Hematopoietic multipotent progenitor cell treated with erythropoietin and hydrocortisone succinate and interleukin-3 and kit ligand, for 17 days (in vitro differentiated cells): ENCODE data around the gene AGAP1.

ENCODE experiments used
- DNase-seq: peaks from one replicate; pipeline ENCODE4 v3.0.0-alpha.2; 2015; ENCODE audit warnings: low spot score

AGAP1 gene

DNA sequence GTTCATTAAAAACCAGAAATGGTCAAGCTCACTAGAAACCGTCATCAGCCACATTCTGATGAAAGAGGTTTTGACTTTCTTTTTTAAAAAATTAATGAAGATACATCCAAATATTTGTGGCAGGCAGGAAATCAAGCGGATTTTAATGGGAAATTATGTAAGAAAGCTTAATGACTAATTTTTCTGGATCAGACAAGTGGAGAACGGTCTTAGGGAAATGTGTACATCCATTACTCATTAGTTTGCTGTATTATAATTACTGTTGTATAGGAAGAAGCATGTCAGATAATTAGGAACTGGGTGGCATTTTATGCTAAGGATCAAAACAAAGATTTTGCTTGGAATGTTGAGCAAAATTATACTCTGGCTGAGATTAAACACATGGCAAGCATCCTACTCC lies 39.4 kb downstream of the AGAP1 start:
- DNase-seq, result no peak

DNA sequence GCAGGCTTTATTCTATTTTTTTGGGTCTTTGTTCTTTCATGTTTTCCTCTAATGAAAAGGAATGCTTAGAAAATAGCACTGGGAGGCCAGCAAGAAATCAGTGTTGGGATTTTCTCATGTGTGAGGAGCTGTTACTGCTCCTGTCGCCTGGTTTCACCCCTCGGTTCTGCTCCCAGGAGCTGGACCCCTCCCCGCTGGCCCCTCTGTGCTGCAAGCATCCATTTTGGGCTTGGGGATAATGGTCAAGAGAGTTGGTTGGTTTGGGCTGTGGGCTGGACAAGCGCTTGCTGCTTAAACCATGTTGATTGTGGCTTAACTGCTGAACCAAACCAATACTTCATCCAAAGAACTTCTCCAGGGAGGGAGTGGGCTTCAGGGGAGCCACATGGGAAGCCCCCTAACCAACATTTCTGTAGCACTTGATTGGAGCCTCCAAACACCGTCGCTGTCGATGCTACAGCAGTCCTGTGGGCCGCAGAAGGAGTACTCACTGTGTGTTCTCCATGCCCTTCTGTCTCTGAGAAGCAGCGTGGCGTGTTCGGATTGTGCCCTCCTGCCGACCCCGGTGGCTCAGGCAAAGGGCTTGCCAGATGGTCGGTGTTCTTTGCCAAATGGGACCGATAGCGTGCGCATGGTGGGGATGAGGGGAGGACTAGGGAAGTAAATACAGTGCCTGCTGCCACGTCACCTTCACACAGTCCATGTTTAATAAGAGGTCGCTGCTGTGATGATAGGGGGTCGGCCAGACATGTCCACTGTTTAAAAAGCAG lies 40.0 kb downstream of the AGAP1 start:
- no peak for DNase-seq

DNA sequence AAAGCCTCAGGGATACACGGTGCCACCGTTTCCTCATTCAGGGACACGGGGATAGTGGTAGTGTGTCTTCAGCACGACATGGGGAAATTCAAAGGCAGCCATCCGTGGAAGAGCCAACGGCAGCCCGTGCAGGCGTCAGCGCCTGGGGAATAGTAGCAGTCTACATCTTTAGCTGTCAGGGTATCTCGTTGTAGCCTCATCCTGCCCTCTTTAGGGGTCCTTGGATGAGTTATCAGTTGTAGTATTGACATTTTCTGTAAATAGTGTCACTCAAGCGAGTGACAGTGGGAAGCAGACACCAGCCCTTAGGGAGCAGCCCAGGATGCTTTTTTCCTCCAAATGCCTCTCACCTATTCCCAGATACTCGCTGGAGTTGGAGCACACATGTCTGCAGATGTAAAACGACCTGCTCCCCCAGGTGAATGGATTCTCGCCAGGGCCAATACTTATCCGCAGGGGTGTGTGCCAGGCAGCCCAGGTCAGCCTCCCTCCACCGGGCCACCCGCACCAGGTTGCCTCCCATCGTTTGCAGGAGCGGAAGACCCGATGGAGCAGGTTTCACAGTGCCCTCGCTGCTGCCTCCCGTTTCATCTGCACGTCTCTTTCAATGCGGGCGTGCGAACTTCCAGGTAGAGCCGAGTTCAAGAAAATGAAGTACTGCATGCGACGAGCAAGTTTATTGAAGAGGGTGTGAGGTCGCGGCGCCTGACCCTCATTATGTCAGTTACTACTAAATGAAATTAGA lies 41.0 kb downstream of the AGAP1 start:
- DNase-seq, result no peak

DNA sequence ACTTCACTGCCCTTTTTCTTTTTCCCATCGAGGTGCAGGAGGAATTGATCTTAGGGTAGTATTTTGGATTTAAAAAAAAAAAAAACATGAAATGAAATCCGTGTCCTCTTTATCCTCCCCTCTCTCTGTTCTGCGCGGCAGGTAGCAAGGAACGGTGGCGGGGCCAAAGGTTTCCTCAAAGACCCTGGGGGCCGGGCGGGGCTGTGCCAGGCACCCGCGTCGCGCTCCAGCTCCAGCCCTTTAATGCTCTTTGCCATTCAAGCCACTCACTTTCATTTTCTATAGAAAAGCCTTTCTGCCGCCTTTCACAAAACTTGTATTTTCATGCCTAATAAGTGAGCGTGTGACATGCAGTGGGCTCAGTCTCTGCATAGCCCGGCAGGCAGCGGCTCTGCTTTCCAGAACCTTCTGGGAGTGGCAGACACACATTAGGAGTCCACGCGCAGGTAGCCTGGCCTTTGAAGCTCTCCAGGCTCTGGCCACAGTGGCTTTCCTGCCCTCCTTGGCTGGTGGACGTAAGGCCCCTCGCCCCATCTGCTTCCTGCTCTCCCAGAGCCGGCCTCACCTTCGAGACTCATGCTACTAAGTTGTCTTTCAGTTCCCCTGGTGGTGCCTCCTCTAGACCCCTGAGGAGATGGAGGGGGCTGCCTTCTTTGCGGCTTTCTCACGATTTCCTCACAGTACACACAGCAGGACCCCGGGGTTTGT lies 41.7 kb downstream of the AGAP1 start:
- no peak for DNase-seq

DNA sequence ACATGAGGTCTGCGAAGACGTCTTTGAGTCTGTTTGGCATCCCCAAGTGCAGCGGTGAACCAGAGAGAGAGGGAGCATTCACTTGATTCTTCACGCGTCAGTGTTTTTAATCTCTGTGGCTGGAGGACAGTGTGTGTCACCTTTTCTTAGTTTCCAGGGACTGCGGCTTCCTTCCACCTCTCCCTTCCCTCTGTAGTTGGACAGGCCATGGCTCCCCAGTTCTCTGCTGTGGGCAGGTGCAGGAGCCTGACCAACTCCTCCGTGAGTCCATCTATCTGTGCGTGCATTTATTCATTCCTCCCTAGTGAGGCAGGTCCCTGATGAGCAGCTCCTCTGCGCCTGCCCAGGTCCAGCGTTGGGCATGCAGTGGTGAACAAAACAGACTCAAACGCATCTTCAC lies 42.9 kb downstream of the AGAP1 start:
- no peak for DNase-seq

DNA sequence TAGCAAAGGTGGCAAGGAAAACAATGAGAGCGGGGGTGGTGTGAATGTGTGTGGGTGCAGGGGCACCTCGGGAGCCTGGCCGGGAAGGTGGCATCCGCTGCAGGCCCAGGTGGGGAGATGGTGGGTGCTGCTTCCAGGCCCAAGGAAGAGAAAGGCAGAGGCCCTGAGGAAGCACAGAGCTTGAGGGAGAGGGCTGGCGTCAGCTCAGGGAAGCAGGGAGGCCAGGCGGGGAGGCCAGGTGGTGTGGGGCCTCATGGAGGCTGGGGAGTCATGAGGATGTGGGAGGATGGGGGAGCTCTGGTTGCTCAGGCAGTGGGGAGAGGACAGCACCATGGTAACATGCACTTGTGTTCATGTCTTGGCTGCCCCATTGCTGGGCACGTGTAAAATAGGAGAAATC lies 43.3 kb downstream of the AGAP1 start:
- DNase-seq, result no peak

DNA sequence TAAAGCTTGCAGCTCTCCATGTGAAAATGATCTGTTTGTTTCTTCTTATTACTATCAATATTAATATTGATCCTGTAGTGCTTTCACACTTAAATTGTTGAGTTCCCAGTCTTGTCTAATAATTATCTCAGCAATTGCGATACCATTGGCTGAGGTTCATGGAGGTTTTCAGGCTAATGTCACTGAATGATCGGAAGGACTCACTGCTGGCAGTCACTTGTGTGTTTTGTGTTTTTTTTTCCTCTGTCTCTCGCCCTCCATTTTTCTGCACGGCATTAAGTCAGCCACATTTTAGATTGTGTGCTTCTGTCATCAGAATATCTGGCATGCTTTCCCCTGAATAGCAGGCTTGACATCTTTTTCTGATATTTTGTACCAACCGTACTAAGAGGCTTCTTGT lies 43.7 kb downstream of the AGAP1 start:
- DNase-seq, result no peak

DNA sequence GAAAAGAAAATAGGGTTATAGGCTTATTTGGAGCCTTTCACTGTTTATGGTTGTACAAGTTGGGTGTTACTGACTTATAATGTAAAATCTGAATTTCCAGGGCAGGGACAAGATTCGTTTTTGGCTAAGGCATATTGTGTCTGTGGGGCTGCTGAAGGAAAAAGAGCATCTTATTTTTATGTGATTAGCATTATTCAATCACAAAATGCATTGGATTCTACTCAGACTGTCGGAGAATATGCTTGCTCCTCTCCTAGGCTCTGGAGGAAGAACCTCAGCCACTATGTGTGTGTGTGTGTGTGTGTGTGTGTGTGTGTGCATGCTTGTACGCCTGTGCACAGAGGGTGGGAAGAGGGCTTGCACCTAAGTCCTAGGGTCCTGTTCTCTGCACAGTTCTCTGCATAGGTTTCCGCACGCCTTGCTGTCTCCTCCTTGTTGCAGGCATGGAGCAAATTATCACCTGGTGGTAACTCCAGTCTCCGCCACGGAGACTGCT lies 44.3 kb downstream of the AGAP1 start:
- DNase-seq, result no peak

DNA sequence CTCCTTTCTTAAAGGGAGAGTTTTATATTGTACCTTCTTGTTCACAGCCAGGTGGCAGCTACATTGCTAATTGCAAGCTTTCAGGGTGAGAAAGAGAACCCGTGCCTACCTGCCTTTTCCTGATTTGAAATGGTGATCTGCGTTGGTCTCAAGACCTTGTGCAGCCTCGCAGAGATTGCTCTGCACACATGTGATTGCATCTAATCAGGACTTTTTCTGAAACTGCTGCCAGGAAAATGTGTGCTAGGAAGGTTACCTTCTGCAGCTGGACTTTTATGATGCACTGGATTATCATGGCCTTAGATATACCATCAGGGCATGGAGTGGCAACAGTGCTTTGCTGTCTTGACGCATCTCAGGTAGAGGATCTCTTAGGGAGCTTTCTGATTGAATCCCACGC lies 45.1 kb downstream of the AGAP1 start:
- DNase-seq, result no peak

DNA sequence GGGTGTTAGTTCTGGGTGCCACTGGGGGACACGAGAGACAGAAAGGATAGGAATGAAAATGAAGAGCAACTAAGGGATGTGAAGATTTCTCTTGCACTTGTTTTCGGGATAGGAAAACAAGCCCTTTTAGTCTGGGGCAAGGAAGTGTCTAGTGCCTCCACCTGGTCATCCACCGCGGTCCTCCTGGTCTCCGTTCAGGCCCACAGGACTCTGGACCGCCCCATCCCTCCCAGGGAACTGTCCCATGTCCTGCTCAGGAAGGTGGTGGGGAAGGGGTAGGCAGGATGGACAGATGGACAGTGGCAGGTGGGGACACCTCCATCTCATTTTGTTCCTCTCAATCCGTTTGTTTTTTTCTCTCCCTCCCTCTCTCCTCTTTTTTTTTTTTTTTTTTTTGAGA lies 45.9 kb downstream of the AGAP1 start:
- DNase-seq, result no peak

DNA sequence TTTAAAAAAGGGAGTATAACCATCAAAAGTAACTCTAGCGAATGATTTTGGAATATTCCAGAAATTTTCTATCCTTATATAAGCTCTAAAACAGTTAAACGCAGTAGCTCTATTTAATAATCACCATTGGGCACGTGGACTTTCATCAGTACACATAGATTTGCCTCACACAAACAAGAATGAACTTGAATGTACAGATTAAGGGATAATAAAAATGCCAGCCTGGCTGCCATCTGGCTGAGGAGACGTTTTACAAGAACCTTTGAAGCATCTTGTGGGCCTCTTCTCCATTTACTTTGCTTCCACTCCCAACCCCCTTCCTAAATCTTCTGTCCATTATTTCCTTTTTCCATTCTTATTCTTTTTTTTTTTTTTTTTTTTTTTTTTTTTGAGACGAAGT lies 47.2 kb downstream of the AGAP1 start:
- no peak for DNase-seq

DNA sequence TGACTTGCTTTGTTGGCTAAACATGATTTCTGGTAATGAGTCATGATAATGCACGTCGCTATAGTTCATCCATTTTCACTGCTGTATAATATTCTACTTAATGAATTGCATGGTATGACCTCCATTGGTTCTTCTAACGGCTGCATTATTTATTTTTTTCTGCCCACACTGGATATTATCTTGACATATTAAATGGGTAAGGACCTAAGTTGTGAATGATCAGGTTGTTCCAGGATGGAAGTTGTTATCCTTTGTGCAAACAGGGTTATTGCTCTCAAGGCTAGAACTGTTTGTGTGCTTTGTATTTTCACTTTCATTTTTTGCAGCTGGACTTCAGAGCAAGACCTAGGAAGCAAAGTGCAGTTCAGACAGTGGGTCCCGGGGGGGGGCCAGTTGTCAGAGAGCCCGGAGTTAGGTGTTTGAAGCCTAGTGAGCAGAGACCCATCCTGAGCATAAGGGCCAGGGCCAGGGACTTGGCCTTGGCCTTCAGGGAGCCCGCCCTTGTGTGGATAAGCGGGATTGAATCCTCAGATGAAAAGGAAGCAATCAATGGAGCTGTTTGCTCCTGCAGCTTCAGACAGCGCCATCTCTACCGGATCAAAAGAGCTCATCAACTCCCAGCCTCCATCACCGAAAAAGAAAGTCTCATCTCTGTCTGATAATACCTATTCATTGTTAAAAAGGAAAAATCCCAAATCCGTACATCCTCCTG lies 48.2 kb downstream of the AGAP1 start:
- no peak for DNase-seq

DNA sequence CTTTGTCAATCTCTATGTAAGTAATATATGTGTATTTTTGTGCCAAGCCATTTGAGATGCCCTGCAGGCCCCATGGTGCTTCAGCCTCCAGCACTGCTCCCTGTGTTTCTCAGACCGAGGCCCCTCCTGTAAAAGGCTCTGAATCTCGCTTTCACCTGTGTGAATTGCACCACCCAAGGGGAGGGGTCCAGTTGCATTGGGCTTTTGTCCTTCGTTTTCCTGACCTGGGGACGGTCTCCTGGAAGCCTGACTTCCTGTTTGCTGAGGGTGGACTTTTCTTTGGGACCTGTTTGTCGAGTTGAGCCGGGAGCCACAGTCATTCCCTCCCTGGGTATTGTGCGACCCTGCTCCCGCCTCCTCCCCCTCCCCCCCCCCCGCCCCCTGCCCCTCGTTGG lies 48.9 kb downstream of the AGAP1 start:
- no peak for DNase-seq

DNA sequence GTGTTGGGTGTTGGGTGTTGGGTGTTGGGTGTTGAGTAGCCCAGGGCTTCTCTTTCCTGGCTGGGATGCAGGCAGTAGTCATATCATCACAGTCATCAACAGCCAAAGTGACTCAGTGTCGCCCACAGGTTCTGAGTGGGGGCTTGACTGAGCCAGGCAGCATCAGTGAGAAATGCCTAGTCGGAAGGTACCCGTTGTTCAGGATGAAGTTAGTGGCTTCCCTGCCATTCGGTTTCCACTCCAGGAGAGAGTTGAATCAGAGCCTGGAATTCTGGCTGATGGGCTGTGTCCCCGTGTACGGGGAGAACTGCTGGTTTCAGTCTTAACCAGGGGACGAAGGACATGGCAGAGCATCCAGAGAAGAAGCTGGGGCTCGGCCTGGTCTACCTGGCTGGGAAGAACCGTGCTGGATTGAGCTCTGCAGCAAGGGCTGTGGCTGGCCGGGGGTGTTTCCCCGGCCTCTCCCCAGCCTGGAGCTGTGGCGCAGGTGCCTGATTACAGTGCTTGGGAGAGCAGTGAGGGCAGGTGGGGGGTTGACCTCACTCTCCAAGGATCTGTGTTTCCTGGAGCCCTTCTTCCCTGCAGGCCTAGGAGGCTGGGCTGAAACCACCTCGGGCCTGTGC lies 49.4 kb downstream of the AGAP1 start:
- DNase-seq, result no peak

DNA sequence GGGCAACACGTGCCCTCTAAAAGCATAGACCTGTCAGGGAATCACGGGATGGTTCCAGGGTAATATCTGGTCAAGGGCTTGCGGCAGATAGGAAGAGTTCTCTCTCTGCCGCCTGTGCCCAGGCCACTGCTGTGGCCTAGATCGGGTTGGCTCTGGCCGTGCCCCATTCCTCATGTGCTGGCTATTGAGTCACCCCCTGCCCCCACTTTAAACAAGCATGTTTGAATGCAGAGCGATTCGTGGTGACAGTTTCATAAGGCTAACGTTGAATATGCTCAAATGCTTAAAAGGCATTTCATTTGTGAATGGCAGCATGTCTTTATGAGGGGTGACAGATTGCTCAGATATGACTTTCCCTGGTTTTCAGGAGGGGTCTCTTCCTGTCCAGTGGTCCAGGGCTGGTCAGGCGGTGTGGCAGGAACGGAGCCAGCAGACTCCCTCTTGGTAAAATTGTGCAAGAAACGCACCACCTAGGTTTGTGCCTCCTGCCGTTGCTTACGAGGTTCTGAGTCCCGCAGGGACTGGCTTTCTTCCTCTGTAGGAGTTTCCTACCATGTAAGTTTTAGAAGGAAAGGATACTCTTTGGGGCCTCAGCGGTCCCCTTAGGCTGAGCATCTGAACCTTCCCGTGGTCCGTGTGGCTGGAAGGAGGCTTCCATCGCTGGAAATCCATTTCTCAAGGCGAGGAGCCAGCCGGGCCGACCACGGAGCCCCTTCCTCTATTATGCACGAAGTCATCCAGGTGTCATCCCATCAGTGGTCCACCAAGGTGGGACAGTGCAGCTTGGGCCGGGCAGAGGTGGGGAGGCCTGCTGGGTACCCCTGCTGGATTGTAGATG lies 50.2 kb downstream of the AGAP1 start:
- no peak for DNase-seq

DNA sequence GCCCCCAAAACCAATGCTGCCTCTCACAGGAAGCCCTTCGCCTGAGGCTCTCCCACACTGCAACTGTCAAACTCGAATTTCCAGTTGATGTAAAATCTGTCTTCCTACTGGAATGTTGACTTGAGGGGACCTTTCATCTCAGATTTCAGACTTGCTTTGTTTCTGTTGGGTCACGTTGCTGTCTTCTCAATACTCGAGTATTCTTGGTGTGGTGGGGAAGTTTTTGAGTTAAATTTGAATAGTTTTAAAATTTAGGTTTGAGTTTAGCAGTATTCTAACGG lies 50.8 kb downstream of the AGAP1 start:
- no peak for DNase-seq

DNA sequence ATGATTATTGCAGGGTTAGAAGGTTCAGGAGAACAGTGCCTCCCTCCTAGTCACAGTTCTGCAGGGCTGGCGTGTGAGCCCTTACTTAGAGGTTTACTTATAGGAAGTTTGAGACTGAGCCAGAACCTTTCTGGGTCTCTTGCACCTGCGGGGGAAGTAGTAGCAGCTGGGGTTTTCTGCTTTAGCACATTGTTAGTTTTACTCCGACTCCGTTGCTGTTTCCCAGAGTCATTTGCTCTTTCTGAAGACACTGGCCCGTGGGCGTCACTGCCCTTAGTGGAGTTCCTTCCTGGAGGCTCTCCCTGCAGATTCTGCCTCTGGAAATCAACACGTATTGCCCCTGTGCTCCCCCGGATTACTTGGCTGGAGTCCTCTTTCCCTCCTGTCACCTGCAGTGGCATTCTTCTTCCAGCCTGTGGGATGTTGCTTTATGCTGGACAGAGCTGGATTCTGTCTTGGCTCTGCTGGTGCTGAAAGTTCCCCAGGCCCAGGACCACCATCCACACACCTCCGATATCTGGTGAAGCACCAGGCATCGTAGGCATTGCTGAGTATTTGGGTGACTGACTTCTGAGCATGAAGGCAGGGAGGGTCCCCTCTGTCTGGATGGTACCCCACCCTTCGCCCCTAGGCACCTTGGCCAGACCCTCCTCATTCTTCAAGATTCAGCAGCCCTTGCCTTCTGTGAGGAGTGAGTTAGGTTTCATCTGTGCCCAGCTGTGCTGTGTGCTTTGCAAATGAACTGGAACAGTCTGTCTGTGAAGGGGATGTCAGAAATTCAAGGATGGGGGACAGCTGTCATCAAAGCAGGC lies 51.7 kb downstream of the AGAP1 start:
- no peak for DNase-seq

DNA sequence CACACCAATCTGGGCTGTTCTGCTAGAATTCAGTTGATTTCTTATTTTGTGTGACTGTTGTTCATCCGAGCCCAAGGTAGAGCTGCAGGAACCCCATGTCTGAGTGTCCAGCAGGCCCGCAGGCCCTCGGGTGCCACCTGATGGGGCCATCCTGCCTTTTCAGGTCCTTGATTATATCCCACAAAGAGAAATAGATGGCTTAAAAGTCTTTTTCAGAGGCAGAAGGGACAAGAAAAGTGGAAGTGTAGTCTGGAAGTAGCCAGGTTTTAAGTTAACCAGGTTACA lies 52.2 kb downstream of the AGAP1 start:
- DNase-seq, result no peak

DNA sequence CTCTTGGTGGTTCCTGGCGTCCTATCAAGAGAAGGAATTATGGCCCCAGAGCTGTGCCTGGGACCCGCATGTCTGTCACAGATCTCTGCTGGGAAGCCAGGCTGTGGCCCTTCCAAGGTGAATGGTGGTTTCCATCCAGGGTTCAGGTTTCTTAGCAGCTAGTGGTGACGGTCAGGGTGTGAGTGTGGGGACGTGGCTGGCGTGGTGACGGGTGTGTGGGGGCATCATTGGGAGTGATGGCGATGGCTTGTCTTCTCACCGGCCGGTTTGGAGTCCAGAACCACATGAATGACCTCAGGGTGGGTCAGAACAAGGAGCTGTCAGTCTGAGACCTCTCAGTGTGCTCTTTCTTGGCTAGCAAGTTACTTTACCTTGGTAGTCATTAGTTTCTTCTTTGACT lies 52.6 kb downstream of the AGAP1 start:
- DNase-seq, result no peak

DNA sequence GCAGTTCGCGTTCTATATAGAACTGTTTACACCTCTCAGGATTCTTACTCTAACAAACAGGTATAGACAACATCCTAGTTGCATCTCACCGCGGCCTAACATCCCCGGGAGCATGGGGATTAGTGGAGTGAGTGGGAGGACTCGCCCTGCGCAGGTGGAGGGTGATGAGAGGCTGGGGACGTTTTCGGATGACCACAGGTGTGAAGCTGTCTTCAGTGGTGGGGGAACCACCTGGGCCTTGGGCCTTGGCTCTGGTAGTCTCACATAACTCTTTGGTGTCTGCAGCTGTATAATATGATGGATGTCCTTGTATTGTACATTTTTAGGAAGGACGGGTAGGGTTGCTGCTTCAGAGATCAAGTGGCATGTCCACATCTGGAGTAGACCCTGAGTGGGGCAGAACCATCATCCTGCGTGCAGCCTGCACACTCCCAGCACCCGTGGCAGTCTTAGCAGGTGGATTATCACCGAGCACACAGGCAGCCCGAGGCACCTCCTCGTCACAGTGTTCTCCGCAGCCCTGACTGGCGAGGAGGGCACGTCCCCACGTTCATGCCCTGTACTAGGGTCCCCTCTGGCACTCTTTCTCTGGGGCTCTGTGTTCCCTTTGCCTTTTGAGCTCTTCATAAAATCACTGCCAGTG lies 56.0 kb downstream of the AGAP1 start:
- no peak for DNase-seq
